ENCODE results near the gene DUSP1. TPM values are rescaled to one million over a fixed set of nuclear protein-coding genes. Genes with fewer than 3 reads are reported as not detected.
A peak's percentile ranks its signal among the peaks of the same experiment; 100 is the strongest.

The DUSP1 gene
- total and polyA plus RNA-seq, 2 of the 13 experiments (the other 11 are each of a cell fraction or from before 2014, with no cell fraction given), result 27.1 to 55.5 TPM

GRCh38 chr5:172763120-172763464 is 7.9 kb downstream of the DUSP1 start (continued):
- TF ChIP-seq REST (IDR thresholded peaks at IDR 0.05; ENCODE audit: borderline replicate concordance in 1 of 2, low read depth in 1 of 2, low read length in 2 of 2) (no peak), ZNF672 (CRISPR knock-in tag; IDR thresholded peaks at IDR 0.05) (no peak)

- H2AFZ ChIP-seq (ENCODE audit: low read length), result no peak overlapping the region
- peaks cover 10% of the 10 kb centered on the region; the same call in 1 of the 2 replicates for H4K20me1 ChIP-seq (ENCODE audit: insufficient read depth, low read length)
- H3K27me3 ChIP-seq (ENCODE audit: control insufficient read depth in 1 of 2, insufficient read depth in 2 of 2, low read length in 2 of 2), result peaks cover 0 to 6% of the 10 kb centered on the region in 2 experiments; a peak in 3 of 5 replicates
- ChIA-PET POLR2A (interaction anchor here (0.8 kb wide), 1 partner anchor 31 kb away, joined by 3 read pairs; no protein-coding TSS in a partner anchor), CTCF (ENCODE audit: low intra/inter-chr PET ratio, low total read pairs) (no interaction called here)
- H3K9me3 ChIP-seq (ENCODE audit: low read length), result no peaks in the 10 kb centered on the region
- no TSS peak for BruUV-seq (replicated peaks)
- FAIRE-seq, result no peak
- H3K4me2 ChIP-seq (ENCODE audit: low read depth, low read length), result no peak overlapping the region
- TF ChIP-seq TGIF2 (CRISPR knock-in tag; IDR thresholded peaks at IDR 0.05), result no peak
- no peak for TF ChIP-seq FOSL2 (CRISPR knock-in tag; IDR thresholded peaks at IDR 0.05)
- TF ChIP-seq ATF7 (IDR thresholded peaks at IDR 0.05), result peak; percentile 54
- TF ChIP-seq ATF7 (CRISPR knock-in tag; IDR thresholded peaks at IDR 0.05), result no peak
- TF ChIP-seq CREB1 (IDR thresholded peaks at IDR 0.05), result peak; percentile 27; the same call in 1 of the 2 replicates
- no peak for TF ChIP-seq CREB1 (CRISPR knock-in tag; IDR thresholded peaks at IDR 0.05)
- no peak for TF ChIP-seq ZNF256 (CRISPR knock-in tag; conservative IDR thresholded peaks at IDR 0.05)
- in situ Hi-C loops (cut with HindIII; ENCODE audit: extremely low pct_ligation_motif_present, low pct_unique_long_range_greater_than_20kb) (no loop called here), intact Hi-C loops (cut with micrococcal nuclease; ENCODE audit: unreplicated experiment) (no loop called here)
- no peak for DNase-seq (ENCODE audit: low spot score)
- 72% methylated on average over 25 of the region's 37 CpGs for WGBS (ENCODE audit: low lambda C conversion rate)
- no peak for ATAC-seq
- peaks cover 0 to under 1% of the 10 kb centered on the region in 2 experiments; a peak in 1 of 5 replicates for H3K36me3 ChIP-seq (replicated peaks in 1 of 2; ENCODE audit: control insufficient read depth in 1 of 2, insufficient read depth in 2 of 2, low read length in 2 of 2)
- no peak overlapping the region for H3K4me3 ChIP-seq (replicated peaks in 1 of 3; ENCODE audit: insufficient read depth in 1 of 3, low read depth in 2 of 3, low read length in 3 of 3)
- no peak overlapping the region for H3K9ac ChIP-seq (ENCODE audit: insufficient read depth, low read depth, low read length)
- H3K79me2 ChIP-seq (ENCODE audit: insufficient read depth, low read length), result no peaks in the 10 kb centered on the region
- peaks cover 52% of the 10 kb centered on the region for H3K4me1 ChIP-seq (ENCODE audit: insufficient read depth, low read length)
- no peak overlapping the region for H3K27ac ChIP-seq (ENCODE audit: extremely low read length, insufficient read depth, low read length)
Measured at GRCh38 chr5:172762214-172763119, 8.5 kb downstream of the DUSP1 start.
